Myocyte (in vitro differentiated cells): Measurements from ENCODE around the gene ESYT3. TPM values are rescaled to one million over a fixed set of nuclear protein-coding genes. Genes with fewer than 3 reads are reported as not detected.
"Not testable (repeated sequence)": the region's sequence is repeated elsewhere in the genome, so short reads cannot be mapped to it uniquely, and the experiment has no call there.

Experiments
- DNase-seq: peaks from one replicate; pipeline ENCODE4 v3.0.0-alpha.2; 2012; ENCODE audit warnings: low read depth
- total RNA-seq: library from RNA; depleted of rRNA; stranded (reverse); fragments of >200 nt; gene quantifications from 2 replicates; pipeline ENCODE4 v1.2.3, GENCODE V29; 2014

The ESYT3 gene
- total RNA-seq, 1 donor from 2014 or later = 1.7 TPM

- no peak for DNase-seq
Measured at GRCh38 chr3:138407236-138407907, 27.0 kb upstream of the ESYT3 start.

GRCh38 chr3:138408751-138409570 is 25.5 kb upstream of the ESYT3 start:
- DNase-seq = peak; percentile 64

DNA sequence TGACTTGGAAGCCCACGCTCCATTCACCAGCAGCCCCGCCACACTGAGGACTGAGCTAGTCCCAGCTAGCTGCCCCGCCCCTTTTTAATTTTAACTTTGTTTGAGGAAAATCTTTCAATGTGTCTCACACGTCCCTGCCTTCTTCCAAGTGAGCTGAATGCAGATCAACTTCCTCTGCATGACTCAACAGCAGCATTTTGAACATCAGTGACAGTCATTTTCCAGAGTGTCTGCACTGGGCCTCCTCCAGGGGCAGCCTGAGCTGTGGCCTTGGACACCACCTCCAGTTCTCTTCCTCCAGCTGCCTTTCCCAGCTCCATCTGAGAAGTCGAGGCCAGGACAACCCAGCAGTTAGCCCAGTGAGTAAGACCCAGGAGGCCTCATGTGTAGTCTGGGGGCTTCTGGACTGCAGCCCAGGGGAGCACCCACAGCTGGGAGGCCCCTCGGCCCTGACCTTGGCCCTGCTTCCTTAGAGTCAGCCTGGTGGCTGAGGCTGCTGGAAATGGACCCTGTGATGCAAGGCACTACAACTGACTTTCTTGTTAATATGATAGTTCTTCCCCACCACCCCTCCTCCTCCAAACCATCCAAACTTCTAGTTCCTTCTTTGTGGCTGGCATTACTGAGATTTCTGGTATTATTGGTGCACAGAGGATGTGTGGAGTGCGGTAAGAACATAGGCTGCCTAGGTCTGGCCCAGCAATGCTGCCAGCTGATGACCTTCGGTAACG is 21.4 kb upstream of the ESYT3 start:
- DNase-seq = peak; percentile 73

GRCh38 chr3:138416236-138416635 is 18.2 kb upstream of the ESYT3 start:
- not testable (repeated sequence) for DNase-seq

GRCh38 chr3:138417559-138417982 is 16.8 kb upstream of the ESYT3 start:
- DNase-seq = peak; percentile 92

- peak; percentile 95 for DNase-seq
Measured at GRCh38 chr3:138418601-138419206, 15.7 kb upstream of the ESYT3 start.

- no peak for DNase-seq
Measured at GRCh38 chr3:138423316-138423715, 11.1 kb upstream of the ESYT3 start.

GRCh38 chr3:138424323-138424722 is 10.1 kb upstream of the ESYT3 start:
- DNase-seq = no peak

GRCh38 chr3:138426211-138426610 is 8.2 kb upstream of the ESYT3 start:
- DNase-seq = peak; percentile 48

DNA sequence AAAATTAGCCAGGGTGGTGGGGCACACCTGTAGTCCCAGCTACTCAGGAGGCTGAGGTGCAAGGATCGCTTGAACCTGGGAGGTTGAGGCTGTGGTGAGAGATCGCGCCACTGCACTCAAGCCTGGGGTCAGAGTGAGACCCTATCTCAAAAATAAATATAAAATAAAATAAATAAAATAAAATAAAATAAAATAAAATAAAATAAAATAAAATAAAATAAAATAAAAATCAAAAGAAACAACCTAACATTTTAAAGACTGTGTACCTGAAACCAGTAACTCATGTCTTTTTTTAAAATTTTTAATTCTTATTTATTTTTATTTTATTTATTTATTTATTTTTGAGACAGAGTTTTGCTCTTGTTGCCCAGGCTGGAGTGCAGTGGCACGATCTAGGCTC is 7.7 kb upstream of the ESYT3 start:
- DNase-seq = not testable (repeated sequence)

DNA sequence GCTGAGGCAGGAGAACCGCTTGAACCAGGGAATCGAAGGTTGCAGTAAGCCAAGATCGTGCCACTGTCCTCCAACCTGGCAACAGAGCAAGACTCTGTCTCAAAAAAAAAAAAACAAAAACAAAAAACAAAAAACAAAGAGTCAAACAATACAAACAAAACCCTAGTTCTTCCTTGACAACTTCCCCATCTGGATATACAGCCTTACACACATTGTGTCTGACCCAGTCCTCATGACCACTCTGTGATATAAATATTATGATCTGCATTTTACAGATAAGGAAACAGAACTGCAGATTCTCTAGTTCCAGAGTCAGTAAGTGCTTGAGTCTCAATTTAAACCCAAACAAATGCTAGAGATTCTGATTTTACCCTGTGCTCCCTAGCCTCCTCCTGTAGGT is 4.8 kb upstream of the ESYT3 start:
- no peak for DNase-seq

DNA sequence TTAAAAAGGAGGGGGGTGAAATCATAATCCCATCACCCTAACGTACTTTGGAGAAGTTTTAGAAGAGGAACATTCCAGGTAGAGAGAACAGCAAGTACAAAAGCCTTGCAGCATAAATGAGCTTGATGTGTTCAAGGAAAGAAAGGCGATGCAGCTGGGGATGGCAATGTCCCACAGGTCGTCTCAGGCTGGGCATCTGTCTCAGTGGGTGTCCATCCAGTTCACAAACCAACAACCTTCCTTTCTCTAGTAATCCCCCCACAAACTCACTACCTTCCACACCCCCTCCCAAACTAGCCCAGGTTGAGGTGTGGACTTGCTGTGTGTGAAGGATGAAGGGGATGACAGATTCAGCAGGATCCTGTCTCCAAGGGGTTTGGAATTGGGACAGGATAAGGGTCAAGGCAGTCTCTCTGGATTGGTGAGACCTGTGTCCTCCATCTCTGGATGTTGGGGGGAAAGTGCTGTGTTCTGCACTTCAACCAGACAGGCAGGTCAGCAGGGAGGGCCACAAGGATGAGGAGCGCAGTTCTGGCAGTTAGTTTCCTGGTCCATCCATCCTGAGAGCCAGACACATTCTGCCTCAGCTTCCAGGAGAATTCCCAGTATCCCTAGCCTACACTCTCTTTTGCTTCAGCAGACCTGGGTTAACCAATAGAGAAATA is 1.7 kb upstream of the ESYT3 start:
- no peak for DNase-seq

DNA sequence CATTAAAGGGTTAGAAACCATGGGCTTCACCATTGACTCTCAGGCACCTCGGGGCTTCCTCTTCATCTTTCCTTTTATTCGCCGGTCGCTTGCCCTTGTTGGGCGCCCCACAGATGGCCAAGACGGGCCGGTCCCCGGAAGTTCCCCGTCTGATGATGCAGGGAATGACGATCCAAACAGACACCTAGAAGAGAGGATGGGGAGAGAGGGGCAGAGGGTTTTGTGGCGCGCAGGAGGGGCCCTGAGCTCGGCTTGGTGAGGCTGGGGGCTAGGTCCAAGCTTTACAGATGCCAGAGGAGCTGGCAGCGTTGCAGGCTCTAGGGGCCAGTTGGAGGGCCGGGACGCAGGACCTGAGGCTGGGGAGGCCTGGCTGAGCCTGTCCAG is 532 bp upstream of the ESYT3 start:
- no peak for DNase-seq

DNA sequence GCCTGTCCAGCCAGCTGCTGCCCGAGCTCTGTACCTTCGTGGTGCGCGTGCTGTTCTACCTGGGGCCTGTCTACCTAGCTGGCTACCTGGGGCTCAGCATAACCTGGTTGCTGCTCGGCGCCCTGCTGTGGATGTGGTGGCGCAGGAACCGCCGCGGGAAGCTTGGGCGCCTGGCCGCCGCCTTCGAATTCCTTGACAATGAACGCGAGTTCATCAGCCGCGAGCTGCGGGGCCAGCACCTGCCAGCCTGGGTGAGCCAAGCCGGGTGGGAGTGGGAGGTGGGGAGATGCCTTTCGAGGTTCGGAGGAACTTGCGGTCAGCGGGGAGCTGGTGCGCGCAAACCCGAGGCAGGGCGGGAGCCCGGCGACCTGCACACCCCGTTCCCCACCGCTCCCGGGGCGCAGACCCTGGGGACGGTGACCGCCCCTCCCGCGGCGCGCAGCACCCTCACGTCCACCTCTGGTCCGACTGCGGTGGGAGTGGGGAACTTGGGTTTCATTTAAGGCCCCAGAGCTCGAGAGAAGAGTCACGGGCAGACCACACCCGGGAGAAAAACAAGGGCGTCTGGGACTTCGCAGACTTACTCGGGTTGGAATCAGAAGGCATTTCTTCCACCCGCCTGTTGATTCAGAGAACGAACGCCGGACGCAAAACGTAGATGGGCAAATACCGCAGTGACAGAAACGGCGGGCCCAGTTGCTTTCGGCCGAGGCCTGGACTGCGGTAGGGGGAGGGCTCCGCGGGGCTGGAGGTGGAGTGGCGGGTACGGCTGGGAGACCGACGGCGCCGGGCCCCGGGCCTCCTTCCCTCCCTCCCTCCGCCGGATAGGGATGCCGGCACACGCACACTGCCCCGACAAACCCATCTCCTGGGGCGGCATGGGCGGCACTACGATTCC is 708 bp downstream of the ESYT3 start:
- DNase-seq = peak; percentile 73

GRCh38 chr3:138435840-138436239 is 1.4 kb downstream of the ESYT3 start:
- DNase-seq = no peak

DNA sequence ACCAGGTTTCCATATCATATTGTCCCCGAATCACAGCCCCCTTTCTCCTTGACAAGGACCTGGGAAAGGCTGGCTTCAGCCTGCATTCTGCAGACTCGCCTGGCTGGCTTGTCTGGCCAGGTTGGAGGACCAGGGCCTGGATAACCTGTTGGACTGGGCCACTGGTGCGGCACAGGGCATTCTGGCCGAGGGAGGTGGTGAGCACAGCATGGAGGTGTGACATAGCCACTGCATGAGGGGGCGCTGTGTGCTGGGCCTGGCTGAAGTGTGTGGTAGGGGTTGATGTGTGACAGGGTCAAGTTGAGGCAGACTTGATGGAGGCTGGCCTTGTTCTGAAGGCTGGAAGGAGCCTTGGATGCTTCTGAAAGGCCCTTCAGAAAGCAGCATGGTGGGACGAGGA is 2.9 kb downstream of the ESYT3 start:
- no peak for DNase-seq

DNA sequence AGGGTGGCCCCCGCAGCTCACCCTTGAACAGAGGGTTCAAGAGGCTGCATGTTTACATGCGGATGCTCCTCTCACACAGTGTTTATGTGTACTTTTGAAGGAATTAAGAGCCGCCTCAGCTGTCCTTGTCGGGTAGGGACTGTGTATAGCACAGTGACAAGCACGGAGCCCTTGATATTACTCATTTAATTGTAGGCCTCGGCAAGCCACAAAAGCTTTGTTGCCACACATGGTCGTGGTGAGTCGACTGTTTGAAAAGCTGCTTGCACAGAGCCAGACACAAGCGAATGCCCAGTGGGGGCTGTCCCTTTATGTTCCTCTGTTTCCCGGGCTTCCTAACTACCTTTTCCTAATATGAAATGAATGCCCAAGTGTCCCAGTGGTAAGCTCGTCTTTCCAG is 4.5 kb downstream of the ESYT3 start:
- peak; percentile 85 for DNase-seq

DNA sequence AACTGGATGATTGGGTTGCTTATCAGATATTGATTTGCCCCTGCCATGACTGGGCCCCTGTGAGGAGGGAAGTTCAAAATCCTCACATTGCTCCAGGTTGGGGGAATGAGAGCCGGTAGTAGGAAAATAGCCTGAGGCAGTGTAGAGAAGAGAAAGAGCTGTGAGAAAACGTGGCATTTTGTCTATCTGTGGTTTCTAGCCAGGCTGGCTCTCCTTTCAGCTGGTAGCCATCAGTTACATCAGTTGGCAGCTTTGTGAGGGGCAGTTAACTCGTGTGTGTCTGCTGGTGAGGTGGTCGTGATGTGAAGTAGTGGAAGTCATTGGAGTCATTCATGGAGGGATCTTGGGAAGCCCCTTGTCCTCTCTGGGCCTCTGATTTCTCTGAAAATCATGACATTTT is 5.2 kb downstream of the ESYT3 start:
- DNase-seq = peak; percentile 60

GRCh38 chr3:138440121-138440521 is 5.7 kb downstream of the ESYT3 start:
- peak; percentile 66 for DNase-seq

- no peak for DNase-seq
Measured at GRCh38 chr3:138440596-138440995, 6.2 kb downstream of the ESYT3 start.
